T-helper 17 cell (primary cell): ENCODE results near the gene RASA3. TPM values are rescaled to one million over a fixed set of nuclear protein-coding genes. Genes with fewer than 3 reads are reported as not detected.
A peak's percentile ranks its signal among the peaks of the same experiment; 100 is the strongest.
"Not testable (repeated sequence)": the region's sequence is repeated elsewhere in the genome, so short reads cannot be mapped to it uniquely, and the experiment has no call there.

Source experiments
- ATAC-seq: fragments of 150-1000 bp; cut with Tn5 transposase; 2 replicates; pipeline ENCODE4 v1.10.0; 2021; ENCODE audit warnings: mild to moderate bottlenecking, moderate library complexity
- DNase-seq, 3 donors: peaks; one replicate each; pipeline versions ENCODE4 v3.0.0 to v3.0.0-alpha.2; 2020 to 2021
- H3K9me3 ChIP-seq: one replicate; pipeline ENCODE4 v1.7.0; 2013; ENCODE audit warnings: low read length, mild to moderate bottlenecking; ENCODE audit not compliant: control insufficient read depth, poor library complexity, severe bottlenecking
- H3K27ac Mint-ChIP-seq: one replicate; pipeline ENCODE4 v1.8.0; 2022; ENCODE audit warnings: mild to moderate bottlenecking, moderate library complexity, mixed read lengths
- H3K27me3 Mint-ChIP-seq: one replicate; pipeline ENCODE4 v1.8.0; 2022; ENCODE audit warnings: mixed read lengths
- H3K36me3 Mint-ChIP-seq: one replicate; pipeline ENCODE4 v1.8.0; 2022; ENCODE audit warnings: low read depth, mixed read lengths
- H3K4me1 Mint-ChIP-seq: one replicate; pipeline ENCODE4 v1.8.0; 2022; ENCODE audit warnings: mild to moderate bottlenecking, mixed read lengths
- H3K4me3 Mint-ChIP-seq: one replicate; pipeline ENCODE4 v1.8.0; 2022; ENCODE audit warnings: mild to moderate bottlenecking, moderate library complexity, mixed read lengths
- total RNA-seq, 4 donors: library from RNA in 2 of 4; stranded (reverse) in 2 of 4; gene quantifications; one replicate each; pipeline ENCODE4 v1.2.3 and lab custom pipeline; 2022 to 2026

RASA3 gene
- total RNA-seq, 2 donors from 2014 or later: 204 to 215 TPM

DNA sequence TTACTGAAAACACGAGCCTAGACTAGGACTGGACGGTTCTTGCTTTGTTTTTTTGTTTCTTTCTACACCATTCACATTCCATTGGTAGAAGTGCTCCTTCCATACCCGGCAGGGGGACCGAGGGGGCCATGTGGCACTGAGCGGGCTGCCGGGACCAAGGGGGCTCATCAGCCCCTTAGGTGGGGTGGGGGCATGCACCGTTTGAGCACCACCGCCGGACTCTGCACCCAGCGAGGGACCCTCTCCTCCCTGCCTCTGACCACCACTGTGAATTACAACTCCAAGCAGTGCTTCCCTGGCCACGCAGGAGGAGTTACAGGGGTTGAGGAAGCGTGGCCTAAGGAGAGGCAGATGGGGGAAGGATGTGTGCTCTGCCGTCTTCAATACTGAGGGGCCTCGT lies 31.6 kb upstream of the RASA3 start:
- H3K27ac Mint-ChIP-seq: no peak overlapping the region
- no peaks in the 10 kb centered on the region for H3K36me3 Mint-ChIP-seq

DNA sequence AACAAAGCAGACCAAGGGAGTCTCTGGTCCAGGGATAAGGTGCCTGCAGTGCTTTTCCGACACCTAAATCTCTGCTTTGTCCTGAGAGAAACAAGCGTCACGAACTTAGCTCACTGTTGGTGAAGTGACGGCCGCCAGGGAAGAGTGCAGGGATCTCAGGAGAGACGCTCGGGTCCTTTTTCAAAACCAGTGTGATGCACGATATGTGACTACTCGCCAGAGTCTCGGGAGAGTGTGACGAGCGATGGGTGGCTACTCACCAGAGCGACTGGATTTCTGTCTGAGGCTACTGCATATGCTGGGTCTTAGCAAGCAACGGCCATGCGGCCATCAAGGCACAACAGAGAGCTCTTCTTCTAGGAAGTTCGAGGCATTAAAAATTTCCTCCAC lies 30.1 kb upstream of the RASA3 start:
- H3K4me3 Mint-ChIP-seq: peak overlapping the region; percentile 89
- DNase-seq (no peak), ATAC-seq (no peak)
- no peaks in the 10 kb centered on the region for H3K9me3 ChIP-seq
- no peaks in the 10 kb centered on the region for H3K36me3 Mint-ChIP-seq
- peak overlapping the region; percentile 86 for H3K27ac Mint-ChIP-seq
- peaks cover 57% of the 10 kb centered on the region for H3K4me1 Mint-ChIP-seq
- H3K27me3 Mint-ChIP-seq: no peaks in the 10 kb centered on the region

More for the DNA sequence above, 31.6 kb upstream of the RASA3 start:
- Mint-ChIP-seq H3K4me3 (peak overlapping the region; percentile 15), H3K27me3 (no peaks in the 10 kb centered on the region), H3K4me1 (peaks cover 48% of the 10 kb centered on the region)
- DNase-seq: no peak
- no peak for ATAC-seq
- H3K9me3 ChIP-seq: no peaks in the 10 kb centered on the region

DNA sequence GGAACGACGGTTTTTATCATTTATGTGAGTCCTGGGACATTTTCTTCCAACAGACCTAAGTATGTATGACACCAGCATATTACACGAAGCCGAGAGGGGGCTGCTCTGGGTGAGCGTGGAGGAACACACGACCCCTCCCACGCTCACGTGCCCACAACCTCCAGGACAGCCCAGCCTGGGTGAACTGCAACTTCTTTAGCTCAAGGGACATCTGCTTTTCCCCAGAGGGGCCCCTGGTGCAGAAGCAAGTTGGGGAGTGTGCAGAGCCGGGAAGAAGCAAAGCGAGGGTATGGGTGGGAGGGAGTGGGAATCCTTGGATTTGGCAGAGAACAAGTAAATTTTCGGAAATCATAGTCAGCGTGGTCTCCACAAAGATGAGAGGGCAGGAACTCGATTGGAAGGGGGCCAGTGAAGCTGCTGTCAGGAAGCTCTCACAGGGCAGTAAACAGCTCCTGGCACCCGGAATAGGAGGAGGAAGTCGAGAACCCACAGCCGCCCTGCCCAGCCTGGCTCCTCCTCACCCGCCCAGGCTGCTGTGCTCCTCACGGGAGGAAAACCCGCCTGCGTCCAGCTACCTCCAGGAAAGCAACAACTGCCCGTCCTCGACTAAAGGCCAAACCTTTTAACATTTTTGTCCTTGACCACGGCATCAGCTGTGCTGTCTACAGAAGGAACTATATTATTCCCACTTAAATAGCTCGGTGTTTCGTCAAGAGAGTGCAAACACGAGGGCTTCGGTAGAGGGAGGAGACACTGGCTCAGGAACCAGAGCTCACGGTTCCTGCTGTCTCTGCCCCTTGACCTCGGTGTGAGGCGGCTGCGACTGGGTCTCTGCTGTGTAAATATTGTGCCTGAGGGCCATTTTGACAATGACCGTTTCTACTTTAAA lies 29.5 kb upstream of the RASA3 start:
- Mint-ChIP-seq H3K36me3 (no peaks in the 10 kb centered on the region), H3K27me3 (no peaks in the 10 kb centered on the region), H3K27ac (peak overlapping the region; percentile 86), H3K4me1 (peaks cover 56% of the 10 kb centered on the region), H3K4me3 (peak overlapping the region; percentile 89)
- H3K9me3 ChIP-seq: no peaks in the 10 kb centered on the region
- ATAC-seq (peak; percentile 77), DNase-seq (no peak)

DNA sequence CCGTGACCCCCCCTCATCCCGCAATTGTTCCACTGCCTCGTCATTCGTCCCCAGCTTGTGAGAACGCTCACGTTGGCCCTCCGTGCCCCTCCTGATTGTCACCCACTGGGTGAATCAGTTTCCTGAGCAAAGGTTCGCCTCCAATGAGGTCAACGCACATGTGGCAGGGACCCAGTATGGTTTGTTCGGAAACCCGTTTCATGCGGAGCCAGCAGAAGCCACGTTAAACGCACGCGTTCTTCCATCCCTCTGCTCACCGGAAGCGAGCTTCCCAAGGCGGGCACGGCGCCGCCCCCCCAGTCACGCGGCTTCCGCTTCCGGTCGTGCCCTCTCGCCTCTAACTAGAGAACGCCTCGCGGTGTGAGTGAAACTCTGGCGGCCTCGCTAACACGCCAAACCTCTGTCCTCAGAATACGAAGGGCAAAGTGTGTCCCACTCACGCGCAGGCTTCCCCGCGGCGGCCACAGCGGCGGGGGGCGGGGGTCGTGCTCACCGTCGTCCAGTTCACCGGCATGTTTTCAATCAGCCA lies 28.7 kb upstream of the RASA3 start:
- no peaks in the 10 kb centered on the region for H3K9me3 ChIP-seq
- no peak for DNase-seq
- ATAC-seq: no peak
- peak overlapping the region; percentile 86 for H3K27ac Mint-ChIP-seq
- peaks cover 56% of the 10 kb centered on the region for H3K4me1 Mint-ChIP-seq
- H3K36me3 Mint-ChIP-seq: no peaks in the 10 kb centered on the region
- peak overlapping the region; percentile 89 for H3K4me3 Mint-ChIP-seq
- H3K27me3 Mint-ChIP-seq: no peaks in the 10 kb centered on the region

DNA sequence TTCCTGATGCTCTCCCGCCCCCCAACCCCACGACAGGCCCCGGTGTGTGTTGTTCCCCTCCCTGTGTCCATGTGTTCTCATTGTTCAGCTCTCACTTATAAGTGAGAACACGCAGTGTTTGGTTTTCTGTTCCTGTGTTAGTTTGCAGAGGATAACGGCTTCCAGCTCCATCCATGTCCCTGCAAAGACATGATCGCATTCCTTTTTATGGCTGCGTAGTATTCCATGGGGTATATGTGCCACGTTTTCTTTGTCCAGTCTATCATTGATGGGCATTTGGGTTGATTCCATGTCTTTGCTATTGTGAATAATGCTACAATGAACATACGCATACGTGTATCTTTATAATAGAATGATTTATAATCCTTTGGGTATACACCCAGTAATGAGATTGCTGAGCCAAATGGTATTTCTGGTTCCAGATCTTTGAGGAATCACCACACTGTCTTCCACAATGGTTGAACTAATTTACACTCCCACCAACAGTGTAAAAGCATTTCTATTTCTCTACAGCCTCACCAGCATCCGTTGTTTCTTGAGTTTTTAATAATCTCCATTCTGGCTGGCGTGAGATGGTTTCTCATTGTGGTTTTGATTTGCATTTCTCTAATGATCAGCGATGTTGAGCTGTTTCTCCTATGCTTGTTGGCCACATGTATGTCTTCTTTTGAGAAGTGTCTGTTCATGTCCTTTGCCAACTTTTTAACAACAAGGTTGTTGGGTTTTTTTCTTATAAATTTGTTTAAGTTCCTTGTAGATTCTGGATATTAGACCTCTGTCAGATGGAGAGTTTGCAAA lies 26.6 kb upstream of the RASA3 start:
- not testable (repeated sequence) for H3K36me3 Mint-ChIP-seq, H3K27me3 Mint-ChIP-seq, DNase-seq, ATAC-seq, H3K9me3 ChIP-seq
- Mint-ChIP-seq H3K27ac (peak overlapping the region; percentile 49), H3K4me1 (peaks cover 53% of the 10 kb centered on the region), H3K4me3 (peak overlapping the region; percentile 1)

DNA sequence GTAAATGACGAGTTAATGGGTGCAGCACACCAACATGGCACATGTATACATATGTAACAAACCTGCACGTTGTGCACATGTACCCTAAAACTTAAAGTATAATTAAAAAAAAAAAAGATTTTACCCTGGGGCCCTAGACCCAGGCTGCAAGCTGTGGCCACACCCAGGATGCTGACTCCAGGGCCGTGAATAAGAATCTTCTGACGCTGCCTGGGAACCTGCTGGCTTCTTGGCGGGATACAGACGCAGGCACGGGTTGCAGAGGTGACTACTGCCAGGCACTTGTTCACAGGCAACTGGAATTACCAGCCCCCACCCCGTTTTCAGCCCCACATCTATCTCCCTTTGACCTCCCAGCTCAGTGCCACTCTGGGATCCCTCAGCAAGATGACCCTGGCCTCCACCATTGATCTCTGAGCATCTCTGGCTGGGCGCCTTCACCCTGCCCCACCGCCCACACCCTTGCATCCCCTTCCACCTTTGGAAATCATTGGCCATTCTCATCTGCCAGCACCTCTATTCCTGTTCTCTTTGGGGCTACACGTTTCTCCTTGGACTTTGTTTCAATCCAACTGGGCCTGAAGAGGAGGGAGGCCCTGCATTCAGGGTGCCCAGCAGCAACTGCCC lies 25.6 kb upstream of the RASA3 start:
- Mint-ChIP-seq H3K27ac (peak overlapping the region; percentile 49), H3K4me1 (peaks cover 48% of the 10 kb centered on the region), H3K36me3 (no peaks in the 10 kb centered on the region), H3K27me3 (no peaks in the 10 kb centered on the region), H3K4me3 (no peak overlapping the region)
- ATAC-seq: peak; percentile 37
- no peak for DNase-seq
- no peaks in the 10 kb centered on the region for H3K9me3 ChIP-seq

DNA sequence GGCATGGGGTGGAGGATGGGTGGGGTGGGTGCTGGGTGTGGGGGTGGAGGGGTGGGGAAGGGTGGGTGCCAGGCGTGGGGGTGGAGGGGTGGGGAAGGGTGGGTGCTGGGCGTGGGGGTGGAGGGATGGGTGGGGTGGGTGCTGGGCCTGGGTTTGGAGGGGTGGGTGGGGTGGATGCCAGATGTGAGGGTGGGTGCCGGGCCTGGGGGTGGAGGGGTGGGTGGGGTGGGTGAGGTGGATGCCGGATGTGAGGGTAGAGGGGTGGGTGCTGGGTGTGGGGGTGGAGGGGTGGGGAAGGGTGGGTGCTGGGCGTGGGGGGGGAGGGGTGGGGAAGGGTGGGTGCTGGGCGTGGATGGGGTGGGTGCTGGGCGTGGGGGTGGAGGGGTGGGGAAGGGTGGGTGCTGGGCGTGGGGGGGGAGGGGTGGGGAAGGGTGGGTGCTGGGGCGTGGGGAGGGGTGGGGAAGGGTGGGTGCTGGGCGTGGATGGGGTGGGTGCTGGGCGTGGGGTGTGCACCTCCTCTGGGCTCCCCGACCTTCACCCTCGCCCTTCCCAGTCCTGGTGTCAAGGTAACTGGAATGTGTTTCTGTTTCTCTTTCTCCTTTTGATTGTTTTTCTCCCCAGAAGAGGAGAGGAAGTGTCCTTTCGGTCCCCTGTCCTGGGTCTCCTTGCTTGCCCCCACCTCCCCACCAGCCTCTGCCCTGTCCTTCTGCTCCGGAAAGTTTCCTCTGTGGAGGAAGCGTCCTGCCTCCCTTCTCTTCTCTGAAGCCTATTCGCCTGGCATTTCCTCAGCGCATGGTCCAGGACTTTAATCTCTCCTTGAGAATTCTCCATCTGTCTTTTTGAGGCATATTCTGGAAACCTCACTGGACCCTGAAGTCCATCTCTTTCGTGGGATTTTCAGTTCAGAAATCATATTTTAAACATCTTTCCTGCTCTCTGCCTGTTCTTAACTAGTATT lies 23.8 kb upstream of the RASA3 start:
- H3K4me3 Mint-ChIP-seq: peak overlapping the region; percentile 87
- peak overlapping the region; percentile 91 for H3K27ac Mint-ChIP-seq
- no peaks in the 10 kb centered on the region for H3K9me3 ChIP-seq
- no peaks in the 10 kb centered on the region for H3K36me3 Mint-ChIP-seq
- DNase-seq: no peak
- H3K4me1 Mint-ChIP-seq: peaks cover 47% of the 10 kb centered on the region
- ATAC-seq: peak; percentile 20
- no peaks in the 10 kb centered on the region for H3K27me3 Mint-ChIP-seq

DNA sequence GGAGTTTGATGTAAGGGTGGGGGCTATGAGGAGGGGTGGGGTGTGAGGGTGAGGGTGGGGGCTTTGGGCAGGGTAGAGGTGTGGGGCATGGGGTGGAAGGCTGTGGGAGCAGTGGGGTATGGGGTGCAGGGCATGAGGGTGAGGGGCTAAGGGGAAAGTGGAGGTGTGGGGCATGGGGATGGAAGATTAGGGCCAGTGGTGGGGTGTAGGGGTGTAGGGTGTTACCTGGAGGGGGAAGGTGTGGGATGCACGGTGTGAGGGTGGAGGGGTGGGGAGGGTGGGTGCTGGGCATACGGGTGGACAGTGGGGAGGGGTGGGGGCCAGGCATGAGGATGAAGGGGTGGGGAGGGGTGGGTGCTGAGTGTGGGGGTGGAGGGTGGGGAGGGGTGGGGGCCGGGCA lies 22.9 kb upstream of the RASA3 start:
- H3K4me1 Mint-ChIP-seq: peaks cover 53% of the 10 kb centered on the region
- no peaks in the 10 kb centered on the region for H3K36me3 Mint-ChIP-seq
- H3K27ac Mint-ChIP-seq: no peak overlapping the region
- ATAC-seq: no peak
- no peak overlapping the region for H3K4me3 Mint-ChIP-seq
- DNase-seq: no peak
- H3K27me3 Mint-ChIP-seq: no peaks in the 10 kb centered on the region
- no peaks in the 10 kb centered on the region for H3K9me3 ChIP-seq

DNA sequence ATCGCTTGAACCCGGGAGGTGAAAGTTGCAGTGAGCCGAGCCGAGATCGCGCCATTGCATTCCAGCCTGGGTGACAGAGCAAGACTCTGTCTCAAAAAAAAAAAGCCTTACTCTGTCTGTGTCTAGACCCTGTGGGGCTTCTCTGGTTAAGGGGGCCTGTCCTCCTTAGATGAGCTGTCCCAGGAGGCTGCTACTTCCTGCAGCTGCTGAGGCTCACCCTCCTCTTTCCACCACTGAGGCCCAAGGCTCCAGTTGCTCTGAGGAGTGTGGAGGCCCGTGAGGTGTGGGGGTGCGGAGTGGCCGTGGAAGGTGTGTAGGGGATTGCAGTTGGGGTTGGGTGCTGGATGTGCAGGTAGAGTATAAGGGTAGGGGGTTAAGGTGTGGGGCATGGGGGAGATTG lies 22.1 kb upstream of the RASA3 start:
- Mint-ChIP-seq H3K27me3 (no peaks in the 10 kb centered on the region), H3K27ac (peak overlapping the region; percentile 0), H3K4me1 (peaks cover 53% of the 10 kb centered on the region), H3K4me3 (peak overlapping the region; percentile 69), H3K36me3 (no peaks in the 10 kb centered on the region)
- ATAC-seq (no peak), DNase-seq (no peak)
- H3K9me3 ChIP-seq: no peaks in the 10 kb centered on the region

DNA sequence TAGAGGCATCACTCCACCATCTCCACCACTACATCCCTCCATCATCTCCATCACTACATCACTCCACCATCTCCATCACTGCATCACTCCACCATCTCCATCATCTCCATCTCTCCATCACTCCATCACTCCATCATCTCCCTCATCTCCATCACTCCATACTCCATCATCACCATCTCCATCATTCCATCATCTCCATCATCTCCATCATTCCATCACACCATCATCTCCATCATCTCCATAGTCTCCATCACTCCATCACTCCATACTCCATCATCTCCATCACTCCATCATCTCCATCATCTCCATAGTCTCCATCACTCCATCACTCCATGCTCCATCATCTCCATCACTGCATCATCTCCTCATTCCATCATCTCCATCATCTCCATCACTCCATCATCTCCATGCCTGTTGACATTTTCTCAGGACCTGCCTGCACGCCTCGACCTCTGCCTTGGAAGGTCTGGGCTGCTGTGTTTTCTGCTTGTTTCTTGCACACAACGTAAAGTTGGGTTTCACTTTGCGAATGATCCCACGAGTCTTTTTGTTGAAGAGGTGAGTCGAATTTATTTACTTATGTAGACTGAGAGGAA lies 21.2 kb upstream of the RASA3 start:
- Mint-ChIP-seq H3K27me3 (no peaks in the 10 kb centered on the region), H3K36me3 (no peaks in the 10 kb centered on the region), H3K4me1 (peaks cover 52% of the 10 kb centered on the region), H3K27ac (no peak overlapping the region), H3K4me3 (no peak overlapping the region)
- no peaks in the 10 kb centered on the region for H3K9me3 ChIP-seq
- no peak for ATAC-seq
- no peak for DNase-seq

DNA sequence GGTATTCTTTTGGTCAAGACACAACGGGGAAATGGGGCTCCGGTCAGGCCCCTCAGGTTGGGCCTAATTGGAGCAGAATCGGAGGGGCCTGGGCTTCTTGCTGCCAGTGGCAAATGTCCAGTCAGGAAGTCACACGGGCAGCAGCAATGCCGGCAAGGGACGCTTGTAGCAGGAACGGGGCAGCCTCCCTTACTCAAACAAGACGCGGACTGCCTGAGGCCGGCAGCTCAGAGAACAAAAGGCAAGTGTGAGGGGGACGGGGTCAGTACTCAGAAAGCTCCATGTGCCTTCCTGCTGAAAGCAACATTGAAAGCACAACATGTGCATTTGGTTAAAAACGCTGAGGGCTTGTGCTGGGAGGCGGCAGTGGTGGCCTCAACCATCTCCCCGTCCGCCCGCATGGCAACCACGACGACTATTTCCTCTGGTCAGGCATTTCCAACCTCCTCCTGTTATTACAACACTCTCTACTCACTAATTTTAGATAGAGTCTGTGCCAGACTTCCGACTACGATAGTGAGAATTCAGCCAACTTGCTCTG lies 20.5 kb upstream of the RASA3 start:
- no peaks in the 10 kb centered on the region for H3K9me3 ChIP-seq
- Mint-ChIP-seq H3K4me3 (no peak overlapping the region), H3K27me3 (no peaks in the 10 kb centered on the region), H3K36me3 (no peaks in the 10 kb centered on the region), H3K27ac (no peak overlapping the region), H3K4me1 (peaks cover 51% of the 10 kb centered on the region)
- ATAC-seq (no peak), DNase-seq (no peak)

DNA sequence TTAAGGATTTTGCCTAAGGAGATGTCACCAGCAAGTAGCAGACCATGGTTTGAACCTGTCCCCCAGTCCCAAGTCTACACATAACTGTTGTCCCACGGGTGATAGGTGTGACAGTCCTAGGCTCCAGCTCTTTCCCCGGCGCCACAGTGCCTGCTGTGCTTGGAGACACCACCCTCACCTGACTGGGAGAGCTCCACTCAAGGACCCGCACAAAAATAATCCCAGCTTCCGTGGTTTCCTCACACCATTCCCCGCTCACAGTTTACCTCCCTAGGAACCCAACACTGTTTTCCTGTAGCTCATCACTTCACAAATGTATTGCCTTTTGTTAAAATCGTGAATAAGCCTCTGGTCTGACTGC lies 19.8 kb upstream of the RASA3 start:
- no peak for DNase-seq
- no peaks in the 10 kb centered on the region for H3K36me3 Mint-ChIP-seq
- H3K9me3 ChIP-seq: no peaks in the 10 kb centered on the region
- no peak for ATAC-seq
- peaks cover 50% of the 10 kb centered on the region for H3K4me1 Mint-ChIP-seq
- no peak overlapping the region for H3K4me3 Mint-ChIP-seq
- no peak overlapping the region for H3K27ac Mint-ChIP-seq
- no peaks in the 10 kb centered on the region for H3K27me3 Mint-ChIP-seq
